ENCODE measurements around the gene NBAS.

GRCh38 chr2:15527074-15527739 is 33.9 kb downstream of the NBAS start:
- no peak for TF ChIP-seq CTCF (IDR thresholded peaks at IDR 0.05)
- TF ChIP-seq POLR2AphosphoS5 (IDR thresholded peaks at IDR 0.05; ENCODE audit: insufficient read depth in 1 of 2, low read depth in 1 of 2) = no peak
